B cell (primary cell): ENCODE data around the gene PRKAG2. TPM values are rescaled to one million over a fixed set of nuclear protein-coding genes. Genes with fewer than 3 reads are reported as not detected.

Experiments used
- ATAC-seq: fragments of 200-7000 bp; cut with Tn5 transposase; one replicate; pipeline ENCODE4 v1.10.0; 2021; ENCODE audit warnings: low read depth, mild to moderate bottlenecking, moderate number of reproducible peaks, moderate library complexity
- CTCF ChIA-PET: fragments of 350-600 bp; sonication (Branson Sonifier 250); formaldehyde crosslinking; loops from one replicate; lab custom pipeline; 2021; ENCODE audit warnings: antibody characterized with exemption, inconsistent platforms; lab: Charles Lee
- POLR2A ChIA-PET: fragments of 350-600 bp; sonication (Branson Sonifier 250); formaldehyde crosslinking; loops from one replicate; lab custom pipeline; 2021; ENCODE audit warnings: antibody characterized with exemption; lab: Charles Lee
- DNase-seq: peaks from one replicate; pipeline ENCODE4 v3.0.0; 2013
- H2AFZ ChIP-seq: 2 replicates; pipeline ENCODE4 v1.6.1; 2012; ENCODE audit warnings: mild to moderate bottlenecking, low read depth, low read length; ENCODE audit not compliant: insufficient read depth, poor library complexity, severe bottlenecking
- H3K27ac ChIP-seq, 2 donors: 1 replicate in 1 of 2; 2 replicates in 1 of 2; pipeline ENCODE4 v1.5.1; 2012 to 2013; ENCODE audit warnings: low read length in 2 of 2, mild to moderate bottlenecking in 2 of 2, moderate library complexity in 1 of 2
- H3K27me3 ChIP-seq, 4 experiments: fragments of 200-600 bp in 1 of 4; sonication (generic) in 1 of 4; replicated peaks in 1 of 4; 1 replicate in 2 of 4; 2 replicates in 2 of 4; pipeline versions ENCODE4 v1.6.1 to v1.7.0; 2013 to 2016; ENCODE audit warnings: low read length in 3 of 4, mild to moderate bottlenecking in 2 of 4, mixed read lengths in 1 of 4, moderate library complexity in 1 of 4; ENCODE audit not compliant: insufficient read depth in 4 of 4, control insufficient read depth in 3 of 4; ENCODE audit errors: control extremely low read depth in 1 of 4
- H3K36me3 ChIP-seq, 2 experiments: replicated peaks in 1 of 2; 1 replicate in 1 of 2; 2 replicates in 1 of 2; pipeline versions ENCODE4 v1.6.1 to v1.7.1; 2013; ENCODE audit warnings: low read length in 1 of 2; ENCODE audit not compliant: insufficient read depth in 2 of 2, control insufficient read depth in 1 of 2; ENCODE audit errors: control extremely low read depth in 1 of 2, extremely low read depth in 1 of 2
- H3K4me1 ChIP-seq, 2 donors: fragments of 200-600 bp in 1 of 2; sonication (generic) in 1 of 2; 1 replicate in 1 of 2; 2 replicates in 1 of 2; pipeline versions ENCODE4 v1.5.1 to v1.6.1; 2013 to 2017; ENCODE audit warnings: low read length in 2 of 2; ENCODE audit not compliant: control insufficient read depth in 2 of 2, insufficient read depth in 2 of 2
- H3K4me2 ChIP-seq: replicated peaks from 2 replicates; pipeline ENCODE3; 2012; ENCODE audit warnings: mild to moderate bottlenecking, low read depth, low read length; ENCODE audit not compliant: poor library complexity, severe bottlenecking
- H3K4me3 ChIP-seq, 5 experiments: fragments of 200-600 bp in 1 of 5; sonication (generic) in 1 of 5; 1 replicate in 3 of 5; 2 replicates in 2 of 5; pipeline versions ENCODE4 v1.5.1 to v1.7.0; 2011 to 2016; ENCODE audit warnings: low read length in 4 of 5, mild to moderate bottlenecking in 4 of 5, low read depth in 2 of 5, control low read depth in 1 of 5, moderate library complexity in 1 of 5; ENCODE audit not compliant: insufficient read depth in 1 of 5; ENCODE audit errors: control extremely low read depth in 1 of 5, extremely low read depth in 1 of 5
- H3K79me2 ChIP-seq: fragments of 200-600 bp; sonication (generic); one replicate; pipeline ENCODE4 v1.6.0; 2016; ENCODE audit warnings: low read length; ENCODE audit not compliant: control insufficient read depth, insufficient read depth
- H3K9ac ChIP-seq: fragments of 200-600 bp; sonication (generic); 2 replicates; pipeline ENCODE4 v1.6.1; 2017; ENCODE audit warnings: mild to moderate bottlenecking, low read length, moderate library complexity
- H3K9me3 ChIP-seq, 3 donors: one replicate each; pipeline versions ENCODE4 v1.6.1 to v1.7.1; 2013; ENCODE audit warnings: low read length in 2 of 3; ENCODE audit not compliant: control insufficient read depth in 2 of 3, insufficient read depth in 1 of 3; ENCODE audit errors: control extremely low read depth in 1 of 3
- H4K20me1 ChIP-seq: 2 replicates; pipeline ENCODE4 v1.6.0; 2012; ENCODE audit warnings: mild to moderate bottlenecking, low read length; ENCODE audit not compliant: insufficient read depth, control insufficient read depth, poor library complexity, severe bottlenecking
- H3K27ac Mint-ChIP-seq: one replicate; pipeline ENCODE4 v1.8.0; 2021; ENCODE audit warnings: mixed read lengths
- H3K27me3 Mint-ChIP-seq: one replicate; pipeline ENCODE4 v1.8.0; 2021; ENCODE audit warnings: mixed read lengths
- H3K4me1 Mint-ChIP-seq: one replicate; pipeline ENCODE4 v1.8.0; 2021; ENCODE audit warnings: mixed read lengths
- H3K4me3 Mint-ChIP-seq: one replicate; pipeline ENCODE4 v1.8.0; 2021; ENCODE audit warnings: mixed read lengths
- H3K9me3 Mint-ChIP-seq: one replicate; pipeline ENCODE4 v1.8.0; 2022; ENCODE audit warnings: mixed read lengths; ENCODE audit not compliant: insufficient read depth
- CTCF ChIP-seq: fragments of 200-600 bp; IDR thresholded peaks from one replicate; pipeline ENCODE4 v1.8.0; 2022; ENCODE audit warnings: antibody characterized with exemption, mild to moderate bottlenecking
- EZH2 ChIP-seq: IDR thresholded peaks from 2 replicates; pipeline ENCODE4 v1.6.1; 2012; ENCODE audit warnings: borderline replicate concordance, low read depth, mild to moderate bottlenecking, moderate library complexity, low read length; ENCODE audit not compliant: insufficient read depth, poor library complexity, severe bottlenecking
- WGBS: methylation state at CpG from one replicate; pipeline ENCODE4 v1.1.5; 2013; ENCODE audit warnings: missing lambda C conversion rate; ENCODE audit not compliant: insufficient coverage; 5-methylcytosine and 5-hydroxymethylcytosine counted together
- intact Hi-C: fragments of 100-400 bp; cut with micrococcal nuclease; formaldehyde crosslinking; loops from one replicate; pipeline ENCODE4 v1.10.0; 2022
- polyA plus RNA-seq: library from polyadenylated mRNA; depleted of rRNA; stranded (reverse); fragments of >200 nt; gene quantifications from 2 replicates; pipeline ENCODE4 v1.2.3, GENCODE V29; 2012
- total RNA-seq, 2 donors: library from RNA; stranded (reverse); fragments of 120-200 nt in 1 of 2; gene quantifications; 1 replicate in 1 of 2; 2 replicates in 1 of 2; pipeline versions ENCODE4 v1.2.3 to v1.2.4, GENCODE V29; 2013 to 2022

Gene PRKAG2
- total and polyA plus RNA-seq, 2 donors (not counting 1 experiment from before 2014, with no cell fraction given) = 22.1 to 56.3 TPM

- no peak for TF ChIP-seq CTCF
- TF ChIP-seq EZH2 = no peak
- Histone ChIP-seq H3K4me2 (no peak overlapping the region), H3K79me2 (peaks cover 7% of the 10 kb centered on the region), H3K4me1 (peaks cover 5 to 7% of the 10 kb centered on the region in 2 donors), H3K9ac (no peak overlapping the region), H3K36me3 (peaks cover 0 to 24% of the 10 kb centered on the region in 2 experiments), H3K9me3 (peaks cover 0 to 8% (median 0%) of the 10 kb centered on the region in 3 donors), H4K20me1 (peaks cover 25% of the 10 kb centered on the region), H2AFZ (no peak overlapping the region), H3K4me3 (no peak overlapping the region), H3K27ac (no peak overlapping the region), H3K27me3 (no peaks in the 10 kb centered on the region)
- ChIA-PET CTCF (interaction anchor here (0.6 to 0.9 kb wide), 2 partner anchors 20 to 344 kb away, joined by 3 read pairs; no protein-coding TSS in a partner anchor), POLR2A (interaction anchor here (0.6 kb wide), 1 partner anchor 404 kb away, joined by 3 read pairs; no protein-coding TSS in a partner anchor)
- DNase-seq (no peak), ATAC-seq (no peak)
- WGBS = 95% methylated on average over 6 of the region's 7 CpGs
- Mint-ChIP-seq H3K27ac (no peak overlapping the region), H3K4me1 (peaks cover 6% of the 10 kb centered on the region), H3K27me3 (no peaks in the 10 kb centered on the region), H3K9me3 (no peaks in the 10 kb centered on the region), H3K4me3 (no peak overlapping the region)
- intact Hi-C loops = no loop called here
These were observed 98.8 kb downstream of the PRKAG2 start for GRCh38 chr7:151777908-151778670.

- intact Hi-C loops = no loop called here
- H3K4me3 ChIP-seq = no peak overlapping the region
- ChIA-PET POLR2A (no interaction called here), CTCF (no interaction called here)
- no peaks in the 10 kb centered on the region for H3K9me3 Mint-ChIP-seq
- no peak overlapping the region for H3K4me2 ChIP-seq
- no peak for ATAC-seq
- peaks cover under 1% of the 10 kb centered on the region for H3K4me1 Mint-ChIP-seq
- H3K27ac ChIP-seq = no peak overlapping the region
- peaks cover 0 to 24% of the 10 kb centered on the region in 2 experiments for H3K36me3 ChIP-seq
- peaks cover 25% of the 10 kb centered on the region for H4K20me1 ChIP-seq
- no peak overlapping the region for H3K9ac ChIP-seq
- no peak for DNase-seq
- H3K27me3 Mint-ChIP-seq = no peaks in the 10 kb centered on the region
- no peaks in the 10 kb centered on the region for H3K27me3 ChIP-seq
- H3K27ac Mint-ChIP-seq = no peak overlapping the region
- H3K4me1 ChIP-seq = peaks cover 2% of the 10 kb centered on the region in 2 donors
- H2AFZ ChIP-seq = no peak overlapping the region
- WGBS = 100% methylated on average over 1 of the region's 5 CpGs
- H3K79me2 ChIP-seq = peaks cover 7% of the 10 kb centered on the region
- no peak overlapping the region for H3K4me3 Mint-ChIP-seq
- H3K9me3 ChIP-seq = peaks cover 0 to 8% (median 0%) of the 10 kb centered on the region in 3 donors
- no peak for TF ChIP-seq EZH2
- no peak for TF ChIP-seq CTCF
These were observed 99.4 kb downstream of the PRKAG2 start for GRCh38 chr7:151777495-151777880.
